ENCODE data around the gene TEX53. TPM values are rescaled to one million over a fixed set of nuclear protein-coding genes. Genes with fewer than 3 reads are reported as not detected.

Gene TEX53
- total RNA-seq, 4 donors from 2014 or later = not detected

GRCh38 chr9:114634387-114634786 lies 23.2 kb downstream of the TEX53 start:
- TF ChIP-seq CTCF (IDR thresholded peaks at IDR 0.05; ENCODE audit: low read depth) = no peak

GRCh38 chr9:114633438-114634089 lies 24.0 kb downstream of the TEX53 start:
- TF ChIP-seq CTCF (IDR thresholded peaks at IDR 0.05; ENCODE audit: low read depth) = no peak

- no peak for TF ChIP-seq CTCF (IDR thresholded peaks at IDR 0.05; ENCODE audit: low read depth)
These were observed 26.4 kb downstream of the TEX53 start for GRCh38 chr9:114631166-114631565.

GRCh38 chr9:114629563-114630090 lies 28.0 kb downstream of the TEX53 start:
- no peak for TF ChIP-seq CTCF (IDR thresholded peaks at IDR 0.05; ENCODE audit: low read depth)

- no peak for TF ChIP-seq CTCF (IDR thresholded peaks at IDR 0.05; ENCODE audit: low read depth)
These were observed 30.1 kb downstream of the TEX53 start for GRCh38 chr9:114627553-114627952.

- no peak for TF ChIP-seq CTCF (IDR thresholded peaks at IDR 0.05; ENCODE audit: low read depth)
These were observed 31.1 kb downstream of the TEX53 start for GRCh38 chr9:114626415-114627020.

- TF ChIP-seq CTCF (IDR thresholded peaks at IDR 0.05; ENCODE audit: low read depth) = no peak
These were observed 32.9 kb downstream of the TEX53 start for GRCh38 chr9:114624677-114625076.

Data from subcutaneous adipose tissue (tissue), 4 donors.